H9 (cell line): ENCODE data around the gene KCNH4. TPM values are rescaled to one million over a fixed set of nuclear protein-coding genes. Genes with fewer than 3 reads are reported as not detected.
A peak's percentile ranks its signal among the peaks of the same experiment; 100 is the strongest.

ENCODE experiments used
- DNase-seq: peaks from one replicate; pipeline ENCODE4 v3.0.0-alpha.2; 2017
- H2AFZ ChIP-seq: one replicate; pipeline ENCODE4 v1.6.1; 2013; ENCODE audit warnings: mild to moderate bottlenecking, low read length, control low read depth, moderate library complexity
- H2AK5ac ChIP-seq: 2 replicates; pipeline ENCODE4 v1.6.1; 2013; ENCODE audit warnings: low read length, control low read depth, mixed read lengths; ENCODE audit not compliant: insufficient read length
- H2BK120ac ChIP-seq: one replicate; pipeline ENCODE4 v1.6.1; 2013; ENCODE audit warnings: low read depth, mild to moderate bottlenecking, low read length, control low read depth, inconsistent platforms; ENCODE audit not compliant: poor library complexity, severe bottlenecking
- H2BK12ac ChIP-seq: 2 replicates; pipeline ENCODE4 v1.6.1; 2013; ENCODE audit warnings: low read length, control low read depth, mixed read lengths, low read depth; ENCODE audit not compliant: insufficient read length
- H2BK15ac ChIP-seq: 2 replicates; pipeline ENCODE4 v1.6.1; 2013; ENCODE audit warnings: low read depth, low read length, control low read depth
- H2BK20ac ChIP-seq: one replicate; pipeline ENCODE4 v1.6.1; 2013; ENCODE audit warnings: low read depth, mild to moderate bottlenecking, low read length, control low read depth, inconsistent platforms; ENCODE audit not compliant: poor library complexity, severe bottlenecking
- H2BK5ac ChIP-seq: 2 replicates; pipeline ENCODE4 v1.6.1; 2013; ENCODE audit warnings: low read length, control low read depth, mixed read lengths; ENCODE audit not compliant: insufficient read length
- H3K14ac ChIP-seq: 2 replicates; pipeline ENCODE4 v1.6.1; 2013; ENCODE audit warnings: low read length, control low read depth; ENCODE audit not compliant: insufficient read depth
- H3K18ac ChIP-seq: 2 replicates; pipeline ENCODE4 v1.6.1; 2013; ENCODE audit warnings: low read depth, mild to moderate bottlenecking, mixed read lengths, low read length, control low read depth; ENCODE audit not compliant: insufficient read length
- H3K23ac ChIP-seq: 2 replicates; pipeline ENCODE4 v1.6.1; 2013; ENCODE audit warnings: low read length, control low read depth, mixed read lengths, low read depth; ENCODE audit not compliant: insufficient read length
- H3K23me2 ChIP-seq: 2 replicates; pipeline ENCODE4 v1.6.1; 2013; ENCODE audit warnings: low read depth, mild to moderate bottlenecking, mixed read lengths, low read length, control low read depth; ENCODE audit not compliant: insufficient read length, poor library complexity, severe bottlenecking
- H3K27ac ChIP-seq: 2 replicates; pipeline ENCODE4 v1.5.1; 2013; ENCODE audit warnings: low read length, control low read depth, mixed read lengths, low read depth; ENCODE audit not compliant: insufficient read length
- H3K27me3 ChIP-seq: 2 replicates; pipeline ENCODE4 v1.6.1; 2013; ENCODE audit warnings: low read length, control low read depth, inconsistent platforms; ENCODE audit not compliant: insufficient read depth
- H3K4ac ChIP-seq: 2 replicates; pipeline ENCODE4 v1.6.1; 2013; ENCODE audit warnings: low read depth, mild to moderate bottlenecking, control low read depth, inconsistent platforms, low read length, moderate library complexity
- H3K4me1 ChIP-seq: 2 replicates; pipeline ENCODE4 v1.6.1; 2013; ENCODE audit warnings: low read length, control low read depth, inconsistent platforms; ENCODE audit not compliant: insufficient read depth
- H3K4me2 ChIP-seq: 2 replicates; pipeline ENCODE4 v1.6.1; 2013; ENCODE audit warnings: low read length, control low read depth, mixed read lengths; ENCODE audit not compliant: insufficient read length, insufficient read depth
- H3K56ac ChIP-seq: 2 replicates; pipeline ENCODE4 v1.6.1; 2013; ENCODE audit warnings: low read depth, mild to moderate bottlenecking, mixed read lengths, low read length, control low read depth; ENCODE audit not compliant: insufficient read length
- H3K79me1 ChIP-seq: 2 replicates; pipeline ENCODE4 v1.6.1; 2013; ENCODE audit warnings: low read depth, mild to moderate bottlenecking, moderate library complexity, low read length, control low read depth, inconsistent platforms; ENCODE audit not compliant: insufficient read depth, poor library complexity, severe bottlenecking
- H3K79me2 ChIP-seq: 2 replicates; pipeline ENCODE4 v1.6.1; 2013; ENCODE audit warnings: low read length, control low read depth, inconsistent platforms; ENCODE audit not compliant: insufficient read depth
- H3K9ac ChIP-seq: 2 replicates; pipeline ENCODE4 v1.6.1; 2013; ENCODE audit warnings: low read length, control low read depth, mixed read lengths; ENCODE audit not compliant: insufficient read length; ENCODE audit errors: extremely low read depth
- H3K9me3 ChIP-seq: one replicate; pipeline ENCODE4 v1.6.1; 2013; ENCODE audit warnings: low read depth, low read length, inconsistent platforms; ENCODE audit not compliant: control insufficient read depth
- H3T11ph ChIP-seq: one replicate; pipeline ENCODE4 v1.6.1; 2013; ENCODE audit warnings: mild to moderate bottlenecking, low read length, control low read depth, inconsistent platforms
- H4K20me1 ChIP-seq: one replicate; pipeline ENCODE4 v1.6.1; 2013; ENCODE audit not compliant: control insufficient read depth, insufficient read length, insufficient read depth
- H4K5ac ChIP-seq: 2 replicates; pipeline ENCODE4 v1.6.1; 2013; ENCODE audit warnings: low read depth, mild to moderate bottlenecking, mixed read lengths, low read length, control low read depth; ENCODE audit not compliant: insufficient read length
- H4K8ac ChIP-seq: replicated peaks from 2 replicates; pipeline ENCODE4 v1.6.1; 2013; ENCODE audit warnings: low read length, control low read depth, mixed read lengths, low read depth; ENCODE audit not compliant: insufficient read length
- H4K91ac ChIP-seq: 2 replicates; pipeline ENCODE4 v1.6.1; 2013; ENCODE audit warnings: low read depth, mild to moderate bottlenecking, moderate library complexity, mixed read lengths, low read length, control low read depth; ENCODE audit not compliant: insufficient read length
- H3K27ac Mint-ChIP-seq, 3 experiments: 2 replicates in 2 of 3; 3 replicates in 1 of 3; pipeline ENCODE4 v1.8.0; 2020 to 2021; ENCODE audit warnings: mixed read lengths in 3 of 3, mild to moderate bottlenecking in 1 of 3, moderate library complexity in 1 of 3
- H3K27me3 Mint-ChIP-seq: 2 replicates; pipeline ENCODE4 v1.8.0; 2021; ENCODE audit warnings: low read depth, mild to moderate bottlenecking, moderate library complexity, mixed read lengths
- H3K36me3 Mint-ChIP-seq, 3 experiments: 2 replicates in 2 of 3; 3 replicates in 1 of 3; pipeline ENCODE4 v1.8.0; 2020 to 2021; ENCODE audit warnings: low read depth in 3 of 3, mixed read lengths in 3 of 3; ENCODE audit not compliant: insufficient read depth in 1 of 3
- H3K4me1 Mint-ChIP-seq, 2 experiments: 2 replicates each; pipeline ENCODE4 v1.8.0; 2020; ENCODE audit warnings: mixed read lengths in 2 of 2
- H3K4me3 Mint-ChIP-seq, 2 experiments: 2 replicates in 1 of 2; 3 replicates in 1 of 2; pipeline ENCODE4 v1.8.0; 2020 to 2021; ENCODE audit warnings: mild to moderate bottlenecking in 2 of 2, mixed read lengths in 2 of 2, moderate library complexity in 1 of 2
- H3K9me3 Mint-ChIP-seq, 2 experiments: 2 replicates in 1 of 2; 3 replicates in 1 of 2; pipeline ENCODE4 v1.8.0; 2020; ENCODE audit warnings: mild to moderate bottlenecking in 2 of 2, mixed read lengths in 2 of 2, moderate library complexity in 1 of 2
- WGBS: extraction: QIAGEN DNeasy Blood & Tissue Kit; methylation state at CpG from one replicate; pipeline ENCODE4 v1.1.7; 2013; ENCODE audit warnings: missing lambda C conversion rate, low lambda C conversion rate, mixed read lengths; ENCODE audit not compliant: insufficient read length; ENCODE audit errors: extremely low coverage; 5-methylcytosine and 5-hydroxymethylcytosine counted together
- total RNA-seq: library from RNA; stranded (reverse); gene quantifications from 2 replicates; pipeline ENCODE4 v1.2.1, GENCODE V29; 2021
- TF ChIP-seq, protein P1 (sequence below): fragments of 200-600 bp; sonication (generic); conservative IDR thresholded peaks from 3 replicates; pipeline ENCODE4 v1.8.0; 2021; ENCODE audit warnings: antibody characterized with exemption, mild to moderate bottlenecking

The KCNH4 gene
- total RNA-seq, 1 experiment from 2014 or later = not detected

DNA sequence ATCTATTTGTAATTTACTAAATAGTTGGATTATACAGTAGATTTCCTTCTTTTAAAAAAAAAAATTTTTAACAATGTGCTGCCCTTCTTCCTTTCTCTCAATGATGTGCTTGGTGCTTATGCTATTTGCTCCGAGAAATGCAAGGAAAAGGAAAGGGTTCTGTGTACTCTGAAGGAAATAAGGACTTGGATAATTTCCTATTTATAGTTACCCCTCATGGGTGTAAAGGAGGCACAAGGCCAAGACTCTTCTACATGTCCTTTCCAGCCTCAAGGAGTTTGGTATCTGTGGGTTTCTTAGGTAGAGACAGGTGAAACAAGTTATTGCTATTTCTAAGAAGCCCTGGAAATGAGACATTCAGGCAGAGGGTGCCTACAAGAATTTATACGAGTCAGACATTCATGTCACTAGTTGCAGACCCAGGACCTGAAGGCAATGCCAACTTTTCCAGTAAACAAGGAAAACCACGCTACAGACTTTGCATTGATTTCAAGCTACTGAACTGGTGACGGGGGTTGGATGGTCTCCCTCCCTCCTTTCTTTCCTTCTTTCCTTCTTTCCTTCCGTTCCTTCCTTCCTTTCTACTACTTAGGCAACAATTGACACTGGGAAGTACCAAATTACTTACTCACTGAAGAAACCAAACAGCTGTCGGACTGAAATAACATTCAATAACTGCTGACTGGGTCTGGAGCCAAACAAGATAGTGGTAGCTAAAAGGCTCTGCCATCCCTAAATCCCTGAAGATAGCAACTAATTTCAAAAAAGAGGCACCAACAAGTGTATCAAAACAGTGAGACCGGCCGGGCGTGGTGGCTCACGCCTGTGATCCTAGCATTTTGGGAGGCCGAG lies 47.1 kb upstream of the KCNH4 start:
- H2BK12ac ChIP-seq = no peak overlapping the region
- no peak overlapping the region for H2BK5ac ChIP-seq
- no peak overlapping the region for H3K23ac ChIP-seq
- Mint-ChIP-seq H3K4me1 (no peaks in the 10 kb centered on the region), H3K36me3 (peaks cover 14 to 20% (median 15%) of the 10 kb centered on the region in 3 experiments; a peak in 6 of 7 replicates), H3K27ac (peak overlapping the region in 2 of 3 experiments; percentile 7 to 13; a peak in 3 of 7 replicates), H3K9me3 (no peaks in the 10 kb centered on the region), H3K27me3 (no peaks in the 10 kb centered on the region), H3K4me3 (no peak overlapping the region)
- no peak overlapping the region for H3K4ac ChIP-seq
- no peak overlapping the region for H3K4me2 ChIP-seq
- no peak overlapping the region for H3K56ac ChIP-seq
- H3K27ac ChIP-seq = no peak overlapping the region
- H3K23me2 ChIP-seq = no peaks in the 10 kb centered on the region
- H3K79me2 ChIP-seq = no peaks in the 10 kb centered on the region
- no peaks in the 10 kb centered on the region for H3K79me1 ChIP-seq
- no peak overlapping the region for H3T11ph ChIP-seq
- H2AK5ac ChIP-seq = no peak overlapping the region
- no peak overlapping the region for H2AFZ ChIP-seq
- WGBS = no CpG with 5 or more reads among the region's 11 CpGs
- no peak overlapping the region for H2BK20ac ChIP-seq
- no peak overlapping the region for H3K14ac ChIP-seq
- no peak for DNase-seq
- H3K4me1 ChIP-seq = no peaks in the 10 kb centered on the region
- TF ChIP-seq, protein P1, sequence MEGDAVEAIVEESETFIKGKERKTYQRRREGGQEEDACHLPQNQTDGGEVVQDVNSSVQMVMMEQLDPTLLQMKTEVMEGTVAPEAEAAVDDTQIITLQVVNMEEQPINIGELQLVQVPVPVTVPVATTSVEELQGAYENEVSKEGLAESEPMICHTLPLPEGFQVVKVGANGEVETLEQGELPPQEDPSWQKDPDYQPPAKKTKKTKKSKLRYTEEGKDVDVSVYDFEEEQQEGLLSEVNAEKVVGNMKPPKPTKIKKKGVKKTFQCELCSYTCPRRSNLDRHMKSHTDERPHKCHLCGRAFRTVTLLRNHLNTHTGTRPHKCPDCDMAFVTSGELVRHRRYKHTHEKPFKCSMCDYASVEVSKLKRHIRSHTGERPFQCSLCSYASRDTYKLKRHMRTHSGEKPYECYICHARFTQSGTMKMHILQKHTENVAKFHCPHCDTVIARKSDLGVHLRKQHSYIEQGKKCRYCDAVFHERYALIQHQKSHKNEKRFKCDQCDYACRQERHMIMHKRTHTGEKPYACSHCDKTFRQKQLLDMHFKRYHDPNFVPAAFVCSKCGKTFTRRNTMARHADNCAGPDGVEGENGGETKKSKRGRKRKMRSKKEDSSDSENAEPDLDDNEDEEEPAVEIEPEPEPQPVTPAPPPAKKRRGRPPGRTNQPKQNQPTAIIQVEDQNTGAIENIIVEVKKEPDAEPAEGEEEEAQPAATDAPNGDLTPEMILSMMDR = no peak
- no peak overlapping the region for H3K9ac ChIP-seq
- no peaks in the 10 kb centered on the region for H3K27me3 ChIP-seq
- H4K20me1 ChIP-seq = no peaks in the 10 kb centered on the region
- H3K18ac ChIP-seq = no peak overlapping the region
- no peak overlapping the region for H4K8ac ChIP-seq
- H2BK120ac ChIP-seq = no peak overlapping the region
- no peaks in the 10 kb centered on the region for H3K9me3 ChIP-seq
- no peak overlapping the region for H2BK15ac ChIP-seq
- no peak overlapping the region for H4K91ac ChIP-seq
- no peak overlapping the region for H4K5ac ChIP-seq
